Measurements from ENCODE around the gene SRXN1. TPM values are rescaled to one million over a fixed set of nuclear protein-coding genes. Genes with fewer than 3 reads are reported as not detected.

The SRXN1 gene
- total and polyA plus RNA-seq, 2 experiments from 2014 or later, result 21.4 to 21.6 TPM

- peaks cover 13% of the 10 kb centered on the region for H3K4me1 ChIP-seq (ENCODE audit: low read depth)
- peaks cover 5% of the 10 kb centered on the region for H3K36me3 ChIP-seq
- H3K27me3 ChIP-seq, result no peaks in the 10 kb centered on the region
- TF ChIP-seq, protein P1, sequence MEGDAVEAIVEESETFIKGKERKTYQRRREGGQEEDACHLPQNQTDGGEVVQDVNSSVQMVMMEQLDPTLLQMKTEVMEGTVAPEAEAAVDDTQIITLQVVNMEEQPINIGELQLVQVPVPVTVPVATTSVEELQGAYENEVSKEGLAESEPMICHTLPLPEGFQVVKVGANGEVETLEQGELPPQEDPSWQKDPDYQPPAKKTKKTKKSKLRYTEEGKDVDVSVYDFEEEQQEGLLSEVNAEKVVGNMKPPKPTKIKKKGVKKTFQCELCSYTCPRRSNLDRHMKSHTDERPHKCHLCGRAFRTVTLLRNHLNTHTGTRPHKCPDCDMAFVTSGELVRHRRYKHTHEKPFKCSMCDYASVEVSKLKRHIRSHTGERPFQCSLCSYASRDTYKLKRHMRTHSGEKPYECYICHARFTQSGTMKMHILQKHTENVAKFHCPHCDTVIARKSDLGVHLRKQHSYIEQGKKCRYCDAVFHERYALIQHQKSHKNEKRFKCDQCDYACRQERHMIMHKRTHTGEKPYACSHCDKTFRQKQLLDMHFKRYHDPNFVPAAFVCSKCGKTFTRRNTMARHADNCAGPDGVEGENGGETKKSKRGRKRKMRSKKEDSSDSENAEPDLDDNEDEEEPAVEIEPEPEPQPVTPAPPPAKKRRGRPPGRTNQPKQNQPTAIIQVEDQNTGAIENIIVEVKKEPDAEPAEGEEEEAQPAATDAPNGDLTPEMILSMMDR (IDR thresholded peaks at IDR 0.05; ENCODE audit: low read depth, low read length), result no peak
- peak overlapping the region; percentile 33 for H3K4me3 ChIP-seq
- no peak for DNase-seq (ENCODE audit: low read depth in 1 of 2, low spot score in 1 of 2)
- H3K27ac ChIP-seq, result no peak overlapping the region
- H3K9me3 ChIP-seq (ENCODE audit: low read depth), result no peaks in the 10 kb centered on the region
Observed at GRCh38 chr20:653590-654416, 803 bp upstream of the SRXN1 start.

DNA sequence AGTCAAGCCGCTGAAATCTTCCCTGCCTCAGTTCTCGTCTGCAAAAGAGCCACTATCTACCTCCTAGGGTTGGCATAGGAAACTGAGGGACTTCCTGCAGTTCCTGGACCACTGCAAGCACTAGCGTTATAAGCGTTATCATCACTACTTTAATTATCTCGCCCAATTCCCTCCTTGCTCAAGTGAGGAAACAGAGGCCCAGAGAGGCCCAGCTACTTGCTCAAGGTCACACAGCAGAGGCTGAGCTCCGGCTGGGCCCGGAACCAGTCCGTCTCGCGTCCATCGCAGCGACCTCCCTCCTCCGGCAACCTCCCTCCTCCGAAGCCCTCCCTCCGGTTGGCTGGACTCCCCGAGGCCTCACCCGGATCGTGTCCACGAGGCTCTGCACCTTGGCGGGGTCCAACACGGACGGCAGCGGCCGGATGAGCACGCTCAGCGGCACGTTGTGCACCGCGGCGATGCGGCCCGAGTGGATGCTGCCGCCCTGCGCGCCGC, 338 bp downstream of the SRXN1 start:
- TF ChIP-seq, protein P1 (IDR thresholded peaks at IDR 0.05; ENCODE audit: low read depth, low read length), result no peak
- Histone ChIP-seq H3K27ac (peak overlapping the region; percentile 93), H3K27me3 (no peaks in the 10 kb centered on the region), H3K4me3 (peak overlapping the region; percentile 33), H3K36me3 (peaks cover 14% of the 10 kb centered on the region), H3K9me3 (ENCODE audit: low read depth) (no peaks in the 10 kb centered on the region), H3K4me1 (ENCODE audit: low read depth) (peaks cover 13% of the 10 kb centered on the region)
- peak in 1 of 2 donors; percentile 60 for DNase-seq (ENCODE audit: low read depth in 1 of 2, low spot score in 1 of 2)

DNA sequence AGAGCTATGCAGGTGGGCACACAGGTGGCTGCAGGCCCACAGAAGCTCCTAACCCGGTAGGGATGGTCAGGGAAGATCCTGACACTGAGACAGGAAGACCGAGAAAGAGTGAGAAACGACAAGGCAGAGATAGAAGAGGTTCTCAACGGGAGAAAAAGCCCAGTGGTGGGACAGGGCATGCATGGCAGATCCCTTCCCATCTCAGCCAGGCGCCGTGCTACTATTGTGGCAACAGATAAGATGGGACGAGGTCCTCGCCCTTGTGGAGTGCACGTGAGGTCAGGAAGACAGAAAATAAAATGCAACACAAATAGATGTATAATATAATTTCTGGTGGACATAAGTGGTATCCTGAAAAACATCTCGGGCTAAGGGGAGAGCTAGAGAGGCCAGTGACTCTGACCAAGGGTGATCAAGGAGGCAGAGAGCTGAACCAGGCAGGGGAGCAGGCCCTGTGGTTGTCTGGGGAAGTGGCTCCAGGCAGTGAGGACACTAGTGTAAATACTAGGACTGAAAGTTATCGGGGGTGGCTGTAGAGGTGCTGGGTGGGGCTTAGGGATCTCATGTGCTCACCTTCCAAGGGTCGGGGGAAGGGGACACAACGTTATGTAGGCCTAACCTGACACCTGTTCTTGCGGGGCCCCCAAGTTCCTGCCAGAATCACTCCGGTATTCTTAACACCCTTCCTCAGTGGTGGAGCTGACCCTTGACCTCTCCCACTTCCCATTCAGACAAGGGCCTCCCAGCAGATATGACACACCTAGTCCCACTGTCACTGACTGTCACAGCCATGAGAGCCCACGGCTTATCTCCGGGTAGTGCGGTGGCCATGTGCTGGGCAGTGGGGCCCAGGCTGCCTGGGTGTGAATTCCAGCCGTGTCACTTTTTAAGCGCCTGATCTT, 1.0 kb downstream of the SRXN1 start:
- peak in 1 of 2 donors; percentile 56 for DNase-seq (ENCODE audit: low read depth in 1 of 2, low spot score in 1 of 2)

GRCh38 chr20:650954-651353, 2.0 kb downstream of the SRXN1 start:
- no peaks in the 10 kb centered on the region for H3K27me3 ChIP-seq
- DNase-seq (ENCODE audit: low read depth in 1 of 2, low spot score in 1 of 2), result peak in 1 of 2 donors; percentile 35
- H3K9me3 ChIP-seq (ENCODE audit: low read depth), result no peaks in the 10 kb centered on the region
- H3K4me3 ChIP-seq, result no peak overlapping the region
- TF ChIP-seq, protein P1 (IDR thresholded peaks at IDR 0.05; ENCODE audit: low read depth, low read length), result peak; percentile 10
- peaks cover 16% of the 10 kb centered on the region for H3K36me3 ChIP-seq
- H3K4me1 ChIP-seq (ENCODE audit: low read depth), result peaks cover 3% of the 10 kb centered on the region
- H3K27ac ChIP-seq, result no peak overlapping the region

More for the DNA sequence above, 1.0 kb downstream of the SRXN1 start:
- TF ChIP-seq, protein P1 (IDR thresholded peaks at IDR 0.05; ENCODE audit: low read depth, low read length), result no peak
- peak overlapping the region; percentile 93 for H3K27ac ChIP-seq
- no peaks in the 10 kb centered on the region for H3K9me3 ChIP-seq (ENCODE audit: low read depth)
- H3K4me3 ChIP-seq, result peak overlapping the region; percentile 33
- peaks cover 16% of the 10 kb centered on the region for H3K36me3 ChIP-seq
- H3K4me1 ChIP-seq (ENCODE audit: low read depth), result peaks cover 13% of the 10 kb centered on the region
- no peaks in the 10 kb centered on the region for H3K27me3 ChIP-seq

DNA sequence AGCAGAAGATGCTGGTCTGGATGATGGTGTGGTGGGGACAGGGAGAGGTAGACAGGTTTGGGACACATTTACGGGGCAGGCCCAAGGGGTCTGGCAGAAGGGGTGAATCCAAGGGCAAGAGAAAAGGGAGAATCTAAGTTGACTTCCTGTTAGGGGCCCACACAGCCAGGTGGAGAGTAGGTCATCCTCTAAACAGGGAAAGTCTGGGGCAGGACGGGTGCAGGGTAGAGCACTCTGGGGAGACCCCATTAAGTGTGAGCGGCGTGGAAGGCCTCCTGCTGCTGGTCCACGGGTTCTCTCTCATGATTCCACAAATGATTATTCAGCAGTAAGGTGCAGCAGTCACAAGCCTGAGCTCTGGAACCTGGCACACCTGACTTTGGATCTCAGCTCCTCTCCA, 2.7 kb downstream of the SRXN1 start:
- TF ChIP-seq, protein P1 (IDR thresholded peaks at IDR 0.05; ENCODE audit: low read depth, low read length), result no peak
- DNase-seq (ENCODE audit: low read depth in 1 of 2, low spot score in 1 of 2), result no peak
- Histone ChIP-seq H3K4me1 (ENCODE audit: low read depth) (peaks cover 3% of the 10 kb centered on the region), H3K36me3 (peaks cover 16% of the 10 kb centered on the region), H3K27ac (no peak overlapping the region), H3K9me3 (ENCODE audit: low read depth) (no peaks in the 10 kb centered on the region), H3K4me3 (no peak overlapping the region), H3K27me3 (no peaks in the 10 kb centered on the region)
